Endothelial cell (in vitro differentiated cells): ENCODE results near the gene FGF19. TPM values are rescaled to one million over a fixed set of nuclear protein-coding genes. Genes with fewer than 3 reads are reported as not detected.
"Not testable (repeated sequence)": the region's sequence is repeated elsewhere in the genome, so short reads cannot be mapped to it uniquely, and the experiment has no call there.

Experiments used
- DNase-seq: peaks from one replicate; pipeline ENCODE4 v3.0.0; 2021; ENCODE audit warnings: low spot score
- H3K27ac Mint-ChIP-seq: one replicate; pipeline ENCODE4 v1.8.0; 2021; ENCODE audit warnings: mixed read lengths, inconsistent platforms; ENCODE audit not compliant: unreplicated experiment
- H3K27me3 Mint-ChIP-seq: one replicate; pipeline ENCODE4 v1.8.0; 2021; ENCODE audit warnings: mild to moderate bottlenecking, moderate library complexity, mixed read lengths, inconsistent platforms; ENCODE audit not compliant: unreplicated experiment
- H3K36me3 Mint-ChIP-seq: one replicate; pipeline ENCODE4 v1.8.0; 2021; ENCODE audit warnings: mild to moderate bottlenecking, low read depth, mixed read lengths, inconsistent platforms; ENCODE audit not compliant: unreplicated experiment
- H3K4me1 Mint-ChIP-seq: one replicate; pipeline ENCODE4 v1.8.0; 2021; ENCODE audit warnings: mild to moderate bottlenecking, mixed read lengths, inconsistent platforms; ENCODE audit not compliant: unreplicated experiment
- H3K4me3 Mint-ChIP-seq: one replicate; pipeline ENCODE4 v1.8.0; 2021; ENCODE audit warnings: mild to moderate bottlenecking, mixed read lengths, inconsistent platforms; ENCODE audit not compliant: unreplicated experiment
- H3K9me3 Mint-ChIP-seq: one replicate; pipeline ENCODE4 v1.8.0; 2021; ENCODE audit warnings: mixed read lengths, inconsistent platforms; ENCODE audit not compliant: unreplicated experiment
- CTCF ChIP-seq: fragments of 200-600 bp; sonication (generic); IDR thresholded peaks from one replicate; pipeline ENCODE4 v1.5.0; 2021; ENCODE audit warnings: antibody characterized with exemption; ENCODE audit not compliant: unreplicated experiment
- total RNA-seq: library from RNA; stranded (reverse); fragmentation: NEBNext Ultra II Directional; extraction: Animal tissue kit (Norgen Biotek cat#: 25700); gene quantifications from one replicate; pipeline ENCODE4 v1.2.1, GENCODE V29; 2021; ENCODE audit not compliant: unreplicated experiment

Gene FGF19
- total RNA-seq, 1 donor from 2014 or later, result not detected

GRCh38 chr11:69697861-69698260, 6.0 kb downstream of the FGF19 start:
- Mint-ChIP-seq H3K27me3 (peaks cover 4% of the 10 kb centered on the region), H3K36me3 (no peaks in the 10 kb centered on the region), H3K4me1 (peaks cover 10% of the 10 kb centered on the region), H3K4me3 (no peak overlapping the region), H3K9me3 (no peaks in the 10 kb centered on the region), H3K27ac (no peak overlapping the region)
- TF ChIP-seq CTCF, result no peak
- DNase-seq, result no peak

DNA sequence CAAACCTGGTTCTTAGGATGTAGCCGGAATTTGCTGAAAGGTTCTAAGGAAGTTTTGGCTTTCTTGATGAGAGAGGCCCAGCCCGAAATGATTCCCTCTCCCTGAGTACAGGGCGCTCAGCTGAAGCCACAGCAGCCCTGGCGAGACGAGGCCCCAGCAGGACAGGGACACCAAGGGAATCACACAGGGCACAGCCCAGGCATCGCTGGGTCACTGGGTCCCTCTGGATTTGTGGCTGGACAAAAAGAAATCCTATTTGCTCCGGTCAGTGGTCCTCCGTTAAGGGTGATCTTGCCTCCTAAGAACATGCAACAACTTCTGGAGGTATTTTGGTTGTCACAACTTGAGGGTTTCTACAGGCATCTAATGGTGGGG, 6.4 kb downstream of the FGF19 start:
- Mint-ChIP-seq H3K4me1 (peaks cover 6% of the 10 kb centered on the region), H3K4me3 (no peak overlapping the region), H3K9me3 (no peaks in the 10 kb centered on the region), H3K27me3 (peaks cover 1% of the 10 kb centered on the region), H3K27ac (no peak overlapping the region), H3K36me3 (no peaks in the 10 kb centered on the region)
- no peak for TF ChIP-seq CTCF
- no peak for DNase-seq

GRCh38 chr11:69696749-69697468, 6.9 kb downstream of the FGF19 start:
- H3K4me3 Mint-ChIP-seq, result no peak overlapping the region
- no peak for TF ChIP-seq CTCF
- H3K4me1 Mint-ChIP-seq, result peaks cover 6% of the 10 kb centered on the region
- DNase-seq, result no peak
- no peak overlapping the region for H3K27ac Mint-ChIP-seq
- no peaks in the 10 kb centered on the region for H3K9me3 Mint-ChIP-seq
- H3K27me3 Mint-ChIP-seq, result no peaks in the 10 kb centered on the region
- H3K36me3 Mint-ChIP-seq, result no peaks in the 10 kb centered on the region

- H3K36me3 Mint-ChIP-seq, result not testable (repeated sequence)
Observed at GRCh38 chr11:69695995-69696394, 7.8 kb downstream of the FGF19 start.

GRCh38 chr11:69695581-69695980, 8.2 kb downstream of the FGF19 start:
- Mint-ChIP-seq H3K27me3 (no peaks in the 10 kb centered on the region), H3K9me3 (no peaks in the 10 kb centered on the region), H3K4me1 (peaks cover 3% of the 10 kb centered on the region), H3K27ac (no peak overlapping the region), H3K4me3 (no peak overlapping the region), H3K36me3 (no peaks in the 10 kb centered on the region)
- DNase-seq, result no peak
- no peak for TF ChIP-seq CTCF

More at GRCh38 chr11:69695995-69696394, 7.8 kb downstream of the FGF19 start:
- H3K27ac Mint-ChIP-seq, H3K4me1 Mint-ChIP-seq, DNase-seq, H3K27me3 Mint-ChIP-seq, H3K9me3 Mint-ChIP-seq, H3K4me3 Mint-ChIP-seq: not testable (repeated sequence)
